Sigmoid colon (tissue), 4 donors: ENCODE results near the gene GPRC5B.

Experiments used
- CTCF ChIP-seq, 4 experiments: fragments of 450-650 bp in 3 of 4; fragments of 200-600 bp in 1 of 4; IDR thresholded peaks; one replicate each; pipeline ENCODE4 v1.5.1; 2016 to 2019; ENCODE audit warnings: antibody characterized with exemption in 4 of 4, mild to moderate bottlenecking in 3 of 4, moderate library complexity in 2 of 4
- EP300 ChIP-seq, 4 donors: sonication (generic); formaldehyde crosslinking; IDR thresholded peaks; one replicate each; pipeline ENCODE4 v1.6.1; 2017; ENCODE audit warnings: antibody characterized with exemption in 4 of 4
- POLR2A ChIP-seq, 2 donors: fragments of 450-650 bp; IDR thresholded peaks; one replicate each; pipeline ENCODE4 v1.6.1; 2016; ENCODE audit warnings: antibody characterized with exemption in 2 of 2, mild to moderate bottlenecking in 2 of 2, moderate library complexity in 2 of 2
- POLR2AphosphoS5 ChIP-seq, 4 donors: sonication (generic); formaldehyde crosslinking; IDR thresholded peaks; one replicate each; pipeline ENCODE4 v1.6.1; 2017; ENCODE audit warnings: antibody characterized with exemption in 4 of 4

DNA sequence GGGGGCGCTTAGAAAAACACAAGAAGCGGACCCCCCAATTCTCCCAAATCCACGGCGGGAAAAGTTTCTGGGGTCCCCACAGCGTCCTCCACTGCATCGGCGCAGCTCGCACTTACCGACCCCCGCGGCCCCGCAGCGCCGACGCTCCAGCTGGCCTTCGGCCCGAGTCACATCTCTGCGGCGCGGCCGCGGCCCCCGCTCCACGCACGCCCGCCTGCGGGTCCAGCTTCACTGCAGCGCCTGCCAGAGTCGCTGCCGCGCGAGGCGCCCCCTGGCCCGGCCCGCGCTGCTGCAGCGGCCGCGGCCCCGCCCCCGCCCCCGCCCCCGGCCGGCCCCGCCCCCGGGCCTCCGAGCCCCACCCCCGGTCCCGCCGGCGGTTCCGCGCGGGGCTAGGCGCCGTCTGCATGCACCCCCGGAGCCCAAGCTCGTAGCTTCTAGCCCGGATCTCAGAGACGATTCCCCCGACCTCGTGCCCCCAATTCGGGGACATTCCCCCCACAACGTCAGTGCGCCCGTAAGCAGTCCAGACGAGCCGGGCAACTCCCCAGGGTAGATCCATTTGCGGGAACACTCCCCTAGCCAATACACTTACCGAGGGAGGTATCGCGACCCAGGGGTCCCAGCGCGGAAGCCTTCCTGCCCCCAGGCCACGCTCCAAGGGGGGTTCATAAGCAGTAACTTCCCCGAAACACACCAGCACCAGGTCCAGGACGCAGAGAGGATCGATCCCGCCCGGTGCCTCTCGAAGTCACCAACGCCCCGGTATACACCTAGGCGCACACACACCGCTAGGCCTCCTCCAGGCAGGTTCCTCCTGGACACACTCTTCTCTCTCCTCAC is at the start of gene GPRC5B:
- TF ChIP-seq CTCF (IDR thresholded peaks at IDR 0.05) (no peak), EP300 (IDR thresholded peaks at IDR 0.05) (no peak), POLR2A (IDR thresholded peaks at IDR 0.05) (no peak), POLR2AphosphoS5 (IDR thresholded peaks at IDR 0.05) (no peak)
